HT-29 (cell line): Measurements from ENCODE around the gene HES2. TPM values are rescaled to one million over a fixed set of nuclear protein-coding genes. Genes with fewer than 3 reads are reported as not detected.
"Not testable (repeated sequence)": the region's sequence is repeated elsewhere in the genome, so short reads cannot be mapped to it uniquely, and the experiment has no call there.

Experiments used
- DNase-seq: peaks from one replicate; pipeline ENCODE4 v3.0.0-alpha.2; 2015; ENCODE audit warnings: low spot score
- total RNA-seq: library from RNA; depleted of rRNA; stranded (reverse); fragments of >200 nt; shearing (Covaris generic); gene quantifications from 2 replicates; pipeline ENCODE4 v1.2.3, GENCODE V29; 2014; rRNA removed

HES2 gene
- 0.16 TPM in 1 of 2 replicates, not detected in the other for total RNA-seq

GRCh38 chr1:6419804-6420453 is at the start of gene HES2:
Gene HES2 (minus strand): TSS chr1:6419919. CDS start chr1:6419820, 99 bp downstream.
- DNase-seq: no peak

GRCh38 chr1:6468729-6469461 is 49.2 kb upstream of the HES2 start:
- no peak for DNase-seq

- no peak for DNase-seq
Measured at GRCh38 chr1:6467744-6468688, 48.3 kb upstream of the HES2 start.

- no peak for DNase-seq
Measured at GRCh38 chr1:6467224-6467623, 47.5 kb upstream of the HES2 start.

GRCh38 chr1:6466751-6467150 is 47.0 kb upstream of the HES2 start:
- DNase-seq: no peak

GRCh38 chr1:6466023-6466422 is 46.3 kb upstream of the HES2 start, which contains the start of gene TNFRSF25:
Gene TNFRSF25 (minus strand): TSS chr1:6466173. CDS start chr1:6466107, 66 bp downstream.
- DNase-seq: no peak

- DNase-seq: no peak
Measured at GRCh38 chr1:6465461-6466005, 45.8 kb upstream of the HES2 start.

- DNase-seq: no peak
Measured at GRCh38 chr1:6464915-6465314, 45.2 kb upstream of the HES2 start.

- peak; percentile 74 for DNase-seq
Measured at GRCh38 chr1:6464514-6464836, 44.8 kb upstream of the HES2 start.

GRCh38 chr1:6463120-6463412 is 43.3 kb upstream of the HES2 start:
- DNase-seq: no peak

- DNase-seq: no peak
Measured at GRCh38 chr1:6462412-6463119, 42.8 kb upstream of the HES2 start.

GRCh38 chr1:6461538-6462411 is 42.1 kb upstream of the HES2 start:
- DNase-seq: no peak

GRCh38 chr1:6461051-6461530 is 41.4 kb upstream of the HES2 start:
- DNase-seq: no peak

- no peak for DNase-seq
Measured at GRCh38 chr1:6460301-6461050, 40.8 kb upstream of the HES2 start.

- no peak for DNase-seq
Measured at GRCh38 chr1:6459850-6460265, 40.1 kb upstream of the HES2 start.

GRCh38 chr1:6456800-6457466 is 37.2 kb upstream of the HES2 start:
- no peak for DNase-seq

- DNase-seq: not testable (repeated sequence)
Measured at GRCh38 chr1:6455752-6456520, 36.2 kb upstream of the HES2 start.
